GM12873 (cell line): ENCODE results near the gene STK25.

Experiments
- CTCF ChIP-seq: IDR thresholded peaks from 2 replicates; pipeline ENCODE4 v1.5.1; 2012; ENCODE audit warnings: low read depth, mild to moderate bottlenecking, moderate library complexity, low read length, control low read depth; ENCODE audit not compliant: insufficient read depth; ENCODE audit errors: missing control alignments

The STK25 gene

DNA sequence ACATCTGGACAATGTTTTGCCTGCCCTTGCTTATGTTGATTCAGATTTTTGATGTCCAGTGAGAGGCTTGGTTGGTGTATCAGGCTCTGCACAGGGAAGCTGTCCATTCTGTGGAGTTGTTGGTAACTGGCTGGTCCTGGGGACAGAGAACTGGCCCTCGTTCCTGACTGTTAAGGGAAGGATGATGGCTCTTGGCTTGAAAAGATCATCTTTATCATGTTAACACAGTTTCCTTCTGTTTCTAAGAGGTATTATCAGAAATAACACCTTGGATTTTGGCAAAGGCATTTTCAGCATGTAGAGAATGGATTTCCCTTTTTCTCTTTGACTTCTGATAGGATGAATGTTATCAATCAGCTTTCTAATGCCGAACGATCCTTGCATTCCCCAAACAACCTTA is 19.3 kb downstream of the STK25 start:
- TF ChIP-seq CTCF = no peak

GRCh38 chr2:241485172-241485911 is 23.0 kb downstream of the STK25 start:
- no peak for TF ChIP-seq CTCF

GRCh38 chr2:241483305-241483704 is 25.1 kb downstream of the STK25 start:
- TF ChIP-seq CTCF = no peak

GRCh38 chr2:241482126-241482955 is 26.0 kb downstream of the STK25 start:
- TF ChIP-seq CTCF = no peak

DNA sequence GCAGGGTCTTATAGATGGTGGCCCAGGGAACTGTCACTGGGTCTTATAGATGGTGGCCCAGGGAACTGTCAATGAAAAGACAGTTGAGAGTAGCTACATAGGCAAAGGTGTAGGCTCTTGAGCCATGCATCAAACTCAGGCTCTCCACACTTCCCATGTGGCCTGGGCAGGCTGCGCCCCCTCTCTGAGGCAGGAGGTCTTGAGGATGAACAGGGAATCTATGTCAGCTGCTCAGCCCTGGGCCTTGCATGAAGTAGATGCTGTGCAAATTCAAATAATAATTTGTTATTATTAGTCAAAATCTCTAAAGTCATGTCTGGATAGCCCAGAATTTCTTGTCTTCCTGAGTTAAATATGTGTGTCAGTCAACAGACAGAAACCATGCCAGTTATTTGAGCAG is 26.7 kb downstream of the STK25 start:
- TF ChIP-seq CTCF = no peak

DNA sequence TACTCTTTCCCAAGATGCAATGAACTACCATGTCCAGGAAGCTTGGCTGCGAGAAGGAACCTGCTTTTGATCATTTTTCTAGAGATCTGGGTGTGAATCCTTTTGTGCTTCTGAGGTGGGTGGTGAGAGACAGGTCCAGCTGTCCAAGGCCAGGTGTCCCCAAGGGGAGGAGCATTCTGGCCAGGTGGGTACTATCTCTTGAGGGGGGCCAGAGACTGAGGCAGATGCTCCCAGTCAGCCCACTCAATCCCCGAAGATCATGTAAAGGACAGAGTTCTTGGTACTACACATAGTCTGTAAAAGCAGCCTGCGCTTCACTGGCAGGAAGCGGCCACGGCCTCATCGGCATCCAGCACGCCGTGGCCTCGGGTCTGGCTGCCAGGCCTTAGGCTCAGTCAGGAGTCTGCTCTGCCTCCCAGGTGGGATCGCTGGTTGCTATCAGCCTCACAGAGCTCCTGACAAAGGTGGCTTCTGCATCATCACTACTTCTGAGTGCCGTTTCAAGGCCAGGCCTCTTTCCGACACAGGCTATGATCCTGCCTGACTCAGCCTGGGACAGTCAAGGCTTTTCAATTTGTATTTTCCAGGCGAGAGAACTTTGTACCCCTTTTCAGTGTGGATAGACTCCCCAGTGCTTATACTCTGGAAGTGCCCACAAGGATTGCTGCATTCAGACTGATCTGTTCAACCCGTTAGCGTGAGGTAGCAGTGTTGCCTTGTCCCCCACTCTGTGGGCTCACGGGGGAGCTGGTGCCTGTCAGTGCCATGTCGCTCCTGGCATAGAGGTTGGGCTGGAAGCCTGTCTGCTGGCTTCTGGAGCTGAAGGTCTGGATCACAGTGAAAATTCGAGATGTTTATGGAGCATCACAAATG is 29.1 kb downstream of the STK25 start:
- TF ChIP-seq CTCF = no peak

DNA sequence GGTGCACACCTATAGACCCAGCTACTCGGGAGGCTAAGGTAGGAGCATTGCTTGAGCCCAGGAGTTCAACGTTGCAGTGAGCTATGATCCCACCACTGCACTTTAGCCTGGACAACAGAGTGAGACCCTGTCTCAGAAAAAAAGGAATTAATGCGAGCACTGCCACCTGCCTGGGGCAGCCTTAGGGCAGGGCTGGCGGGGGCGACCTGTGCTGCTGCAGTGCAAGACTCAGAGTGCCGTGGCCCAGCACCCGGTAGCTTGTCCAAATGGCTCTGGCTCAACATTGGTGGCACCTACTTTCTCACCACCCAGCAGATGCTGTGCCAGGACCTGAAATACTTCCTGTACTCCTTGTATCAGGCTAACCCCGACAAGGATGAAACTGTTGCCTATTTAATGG is 30.2 kb downstream of the STK25 start:
- no peak for TF ChIP-seq CTCF
